WTC11 (cell line): Measurements from ENCODE around the gene IAPP. TPM values are rescaled to one million over a fixed set of nuclear protein-coding genes. Genes with fewer than 3 reads are reported as not detected.
"Not testable (repeated sequence)": the region's sequence is repeated elsewhere in the genome, so short reads cannot be mapped to it uniquely, and the experiment has no call there.

Source experiments
- ATAC-seq: fragments of 200-7000 bp; cut with Tn5 transposase; 2 replicates; pipeline ENCODE4 v1.10.0; 2021; ENCODE audit warnings: mild to moderate bottlenecking, moderate library complexity
- CTCF ChIA-PET: fragments of 300-600 bp; sonication (Branson Sonifier 250); formaldehyde crosslinking; loops from one replicate; lab custom pipeline; 2021; ENCODE audit warnings: antibody characterized with exemption; lab: Charles Lee
- POLR2A ChIA-PET: fragments of 350-600 bp; sonication (Branson Sonifier 250); formaldehyde crosslinking; loops from one replicate; lab custom pipeline; 2021; ENCODE audit warnings: antibody characterized with exemption; lab: Charles Lee
- DNase-seq: peaks from one replicate; pipeline ENCODE4 v3.0.0; 2021; ENCODE audit warnings: low spot score
- H3K27ac Mint-ChIP-seq: 2 replicates; pipeline ENCODE4 v1.8.0; 2021; ENCODE audit warnings: mixed read lengths
- H3K27me3 Mint-ChIP-seq: 2 replicates; pipeline ENCODE4 v1.8.0; 2021; ENCODE audit warnings: low read depth, mild to moderate bottlenecking, moderate library complexity, mixed read lengths
- H3K36me3 Mint-ChIP-seq: 2 replicates; pipeline ENCODE4 v1.8.0; 2021; ENCODE audit warnings: mixed read lengths
- H3K4me1 Mint-ChIP-seq: 2 replicates; pipeline ENCODE4 v1.8.0; 2022; ENCODE audit warnings: mixed read lengths
- H3K4me3 Mint-ChIP-seq: 2 replicates; pipeline ENCODE4 v1.8.0; 2021; ENCODE audit warnings: mild to moderate bottlenecking, moderate library complexity, mixed read lengths
- H3K9me3 Mint-ChIP-seq: 2 replicates; pipeline ENCODE4 v1.8.0; 2021; ENCODE audit warnings: mixed read lengths
- ATF6 ChIP-seq: sonication (generic); formaldehyde crosslinking; IDR thresholded peaks from 2 replicates; pipeline ENCODE4 v1.8.1; 2023; ENCODE audit warnings: mild to moderate bottlenecking, missing genetic modification reagents
- CREM ChIP-seq: sonication (generic); formaldehyde crosslinking; IDR thresholded peaks from 2 replicates; pipeline ENCODE4 v1.8.1; 2022; ENCODE audit warnings: mild to moderate bottlenecking, missing genetic modification reagents, moderate library complexity
- ELF4 ChIP-seq: sonication (generic); formaldehyde crosslinking; IDR thresholded peaks from 2 replicates; pipeline ENCODE4 v1.8.1; 2022; ENCODE audit warnings: low read depth, mild to moderate bottlenecking, moderate library complexity, missing genetic modification reagents
- HMGA2 ChIP-seq: fragments of 250-450 bp; sonication (Bioruptor Pico); IDR thresholded peaks from 2 replicates; pipeline ENCODE4 v1.4.0; 2021; ENCODE audit warnings: mild to moderate bottlenecking, moderate library complexity
- PRDM15 ChIP-seq: sonication (generic); formaldehyde crosslinking; IDR thresholded peaks from 2 replicates; pipeline ENCODE4 v1.8.0; 2022; ENCODE audit warnings: missing genetic modification reagents
- USF2 ChIP-seq: sonication (generic); formaldehyde crosslinking; IDR thresholded peaks from 2 replicates; pipeline ENCODE4 v1.8.1; 2023; ENCODE audit warnings: mild to moderate bottlenecking, missing genetic modification reagents, moderate library complexity
- ZBTB21 ChIP-seq: sonication (generic); formaldehyde crosslinking; IDR thresholded peaks from 2 replicates; pipeline ENCODE4 v1.8.1; 2023; ENCODE audit warnings: mild to moderate bottlenecking, missing genetic modification reagents, borderline replicate concordance
- ZNF138 ChIP-seq: sonication (generic); formaldehyde crosslinking; conservative IDR thresholded peaks from 2 replicates; pipeline ENCODE4 v1.8.1; 2022; ENCODE audit warnings: mild to moderate bottlenecking, moderate library complexity, missing genetic modification reagents
- ZNF232 ChIP-seq: sonication (generic); formaldehyde crosslinking; IDR thresholded peaks from 2 replicates; pipeline ENCODE4 v1.8.0; 2022; ENCODE audit warnings: mild to moderate bottlenecking, missing genetic modification reagents
- ZNF425 ChIP-seq: fragments of 250-450 bp; sonication (Bioruptor Pico); conservative IDR thresholded peaks from 2 replicates; pipeline ENCODE4 v1.9.0; 2021; ENCODE audit warnings: mild to moderate bottlenecking
- ZNF512 ChIP-seq: sonication (generic); formaldehyde crosslinking; IDR thresholded peaks from 2 replicates; pipeline ENCODE4 v1.8.1; 2022; ENCODE audit warnings: missing genetic modification reagents, borderline replicate concordance
- ZNF671 ChIP-seq: fragments of 250-450 bp; sonication (Bioruptor Pico); IDR thresholded peaks from 2 replicates; pipeline ENCODE4 v1.8.0; 2021; ENCODE audit warnings: mild to moderate bottlenecking
- total RNA-seq: library from RNA; stranded (reverse); gene quantifications from 3 replicates; pipeline ENCODE4 v1.2.3, GENCODE V29; 2021
- TF ChIP-seq, protein P1 (sequence below): sonication (generic); formaldehyde crosslinking; IDR thresholded peaks from 2 replicates; pipeline ENCODE4 v1.8.1; 2023; ENCODE audit warnings: mild to moderate bottlenecking, moderate library complexity, missing genetic modification reagents

The IAPP gene
- total RNA-seq, 1 experiment from 2014 or later: not detected

DNA sequence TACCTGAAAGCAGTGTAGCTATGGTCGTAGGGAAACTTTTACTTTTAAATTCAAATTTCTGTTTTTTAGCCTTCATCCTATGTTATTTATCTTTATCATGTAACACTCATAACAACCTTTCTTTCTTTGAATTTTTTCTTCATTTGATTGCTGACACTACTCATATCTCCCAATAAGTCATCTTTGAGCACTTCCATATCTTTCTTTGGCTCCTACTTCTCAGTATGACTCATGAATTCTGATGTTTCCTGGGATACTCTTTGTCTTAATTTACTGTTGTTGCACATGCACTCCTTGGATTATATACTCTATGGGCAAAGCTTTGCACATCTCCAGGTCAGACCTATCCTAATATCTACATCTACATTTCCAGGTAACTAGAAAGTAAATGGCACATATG is 18.1 kb upstream of the IAPP start (continued):
- TF ChIP-seq ATF6 (CRISPR knock-in tag): no peak

DNA sequence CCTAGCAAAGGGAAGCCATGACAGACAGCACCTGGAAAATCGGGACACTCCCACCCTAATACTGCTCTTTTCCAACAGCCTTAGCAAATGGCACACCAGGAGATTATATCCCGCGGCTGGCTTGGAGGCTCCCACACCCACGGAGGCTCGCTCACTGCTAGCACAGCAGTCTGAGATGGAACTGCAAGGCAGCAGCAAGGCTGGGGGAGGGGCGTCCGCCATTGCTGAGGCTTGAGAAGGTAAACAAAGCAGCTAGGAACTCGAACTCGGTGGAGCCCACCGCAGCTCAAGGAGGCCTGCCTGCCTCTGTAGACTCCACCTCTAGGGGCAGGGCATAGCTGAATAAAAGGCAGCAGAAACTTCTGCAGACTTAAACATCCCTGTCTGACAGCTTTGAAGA is 12.1 kb upstream of the IAPP start:
- POLR2A ChIA-PET, H3K27ac Mint-ChIP-seq, DNase-seq, ATAC-seq, H3K4me1 Mint-ChIP-seq, H3K4me3 Mint-ChIP-seq: not testable (repeated sequence)
- peaks cover 38% of the 10 kb centered on the region for H3K27me3 Mint-ChIP-seq
- CTCF ChIA-PET: interaction anchor here (1.2 kb wide), 1 partner anchor 77 kb away, joined by 3 read pairs; the partner anchor contains the start of gene PYROXD1
- peaks cover 41% of the 10 kb centered on the region for H3K9me3 Mint-ChIP-seq
- H3K36me3 Mint-ChIP-seq: peaks cover 29% of the 10 kb centered on the region

- H3K9me3 Mint-ChIP-seq: peaks cover 22% of the 10 kb centered on the region
- H3K27me3 Mint-ChIP-seq: peaks cover 5% of the 10 kb centered on the region; the same call in 1 of the 2 replicates
- ChIA-PET CTCF (no interaction called here), POLR2A (no interaction called here)
- ATAC-seq (no peak), DNase-seq (no peak)
- H3K36me3 Mint-ChIP-seq: peaks cover 16% of the 10 kb centered on the region
- H3K4me3 Mint-ChIP-seq: no peak overlapping the region
- H3K27ac Mint-ChIP-seq: no peak overlapping the region
- TF ChIP-seq ZNF671 (CRISPR knock-in tag) (no peak), ZNF232 (CRISPR knock-in tag) (no peak), ZNF512 (CRISPR knock-in tag) (no peak), PRDM15 (CRISPR knock-in tag) (no peak), ELF4 (no peak), CREM (CRISPR knock-in tag) (no peak), ZNF138 (CRISPR knock-in tag) (no peak), ZBTB21 (no peak), USF2 (CRISPR knock-in tag) (no peak), ZNF425 (CRISPR knock-in tag) (no peak), HMGA2 (no peak)
- TF ChIP-seq, protein P1, sequence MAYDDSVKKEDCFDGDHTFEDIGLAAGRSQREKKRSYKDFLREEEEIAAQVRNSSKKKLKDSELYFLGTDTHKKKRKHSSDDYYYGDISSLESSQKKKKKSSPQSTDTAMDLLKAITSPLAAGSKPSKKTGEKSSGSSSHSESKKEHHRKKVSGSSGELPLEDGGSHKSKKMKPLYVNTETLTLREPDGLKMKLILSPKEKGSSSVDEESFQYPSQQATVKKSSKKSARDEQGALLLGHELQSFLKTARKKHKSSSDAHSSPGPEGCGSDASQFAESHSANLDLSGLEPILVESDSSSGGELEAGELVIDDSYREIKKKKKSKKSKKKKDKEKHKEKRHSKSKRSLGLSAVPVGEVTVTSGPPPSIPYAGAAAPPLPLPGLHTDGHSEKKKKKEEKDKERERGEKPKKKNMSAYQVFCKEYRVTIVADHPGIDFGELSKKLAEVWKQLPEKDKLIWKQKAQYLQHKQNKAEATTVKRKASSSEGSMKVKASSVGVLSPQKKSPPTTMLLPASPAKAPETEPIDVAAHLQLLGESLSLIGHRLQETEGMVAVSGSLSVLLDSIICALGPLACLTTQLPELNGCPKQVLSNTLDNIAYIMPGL: no peak
- H3K4me1 Mint-ChIP-seq: peaks cover 31% of the 10 kb centered on the region
These were observed 3.3 kb upstream of the IAPP start for GRCh38 chr12:21369141-21369980.
